HUES64 (cell line): ENCODE data around the gene SLC44A3. TPM values are rescaled to one million over a fixed set of nuclear protein-coding genes. Genes with fewer than 3 reads are reported as not detected.
A peak's percentile ranks its signal among the peaks of the same experiment; 100 is the strongest.

Experiments used
- H3K27ac ChIP-seq: 2 replicates; pipeline ENCODE4 v1.7.0; 2013; ENCODE audit warnings: low read depth, low read length, inconsistent platforms
- H3K27me3 ChIP-seq: 2 replicates; pipeline ENCODE4 v1.6.1; 2013; ENCODE audit warnings: mild to moderate bottlenecking, low read length; ENCODE audit not compliant: insufficient read depth
- H3K36me3 ChIP-seq: 2 replicates; pipeline ENCODE4 v1.6.1; 2013; ENCODE audit warnings: mild to moderate bottlenecking, low read length; ENCODE audit not compliant: insufficient read depth
- H3K4me1 ChIP-seq: 2 replicates; pipeline ENCODE4 v1.6.1; 2013; ENCODE audit warnings: mild to moderate bottlenecking, low read length, moderate library complexity; ENCODE audit not compliant: insufficient read depth
- H3K4me3 ChIP-seq: 2 replicates; pipeline ENCODE4 v1.5.1; 2013; ENCODE audit warnings: mild to moderate bottlenecking, low read length, moderate library complexity
- H3K9ac ChIP-seq: 2 replicates; pipeline ENCODE4 v1.6.1; 2013; ENCODE audit warnings: mild to moderate bottlenecking, low read depth, low read length
- H3K9me3 ChIP-seq: 2 replicates; pipeline ENCODE4 v1.6.1; 2013; ENCODE audit warnings: low read depth, low read length; ENCODE audit not compliant: insufficient read depth
- WGBS: fragments of 150-250, 120-280 bp; methylation state at CpG from one replicate; pipeline ENCODE4 v1.1.7; 2013; ENCODE audit warnings: missing lambda C conversion rate; 5-methylcytosine and 5-hydroxymethylcytosine counted together
- polyA plus RNA-seq, 2 experiments: library from polyadenylated mRNA; stranded (reverse); fragments of 50-300 nt; gene quantifications; one replicate each; pipeline ENCODE4 v1.2.3, GENCODE V29; 2013

SLC44A3 gene, protein sequence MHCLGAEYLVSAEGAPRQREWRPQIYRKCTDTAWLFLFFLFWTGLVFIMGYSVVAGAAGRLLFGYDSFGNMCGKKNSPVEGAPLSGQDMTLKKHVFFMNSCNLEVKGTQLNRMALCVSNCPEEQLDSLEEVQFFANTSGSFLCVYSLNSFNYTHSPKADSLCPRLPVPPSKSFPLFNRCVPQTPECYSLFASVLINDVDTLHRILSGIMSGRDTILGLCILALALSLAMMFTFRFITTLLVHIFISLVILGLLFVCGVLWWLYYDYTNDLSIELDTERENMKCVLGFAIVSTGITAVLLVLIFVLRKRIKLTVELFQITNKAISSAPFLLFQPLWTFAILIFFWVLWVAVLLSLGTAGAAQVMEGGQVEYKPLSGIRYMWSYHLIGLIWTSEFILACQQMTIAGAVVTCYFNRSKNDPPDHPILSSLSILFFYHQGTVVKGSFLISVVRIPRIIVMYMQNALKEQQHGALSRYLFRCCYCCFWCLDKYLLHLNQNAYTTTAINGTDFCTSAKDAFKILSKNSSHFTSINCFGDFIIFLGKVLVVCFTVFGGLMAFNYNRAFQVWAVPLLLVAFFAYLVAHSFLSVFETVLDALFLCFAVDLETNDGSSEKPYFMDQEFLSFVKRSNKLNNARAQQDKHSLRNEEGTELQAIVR
- polyA plus RNA-seq (2013, experiment 1 of 2) = 1.0 TPM
- polyA plus RNA-seq (2013, experiment 2 of 2) = 2.0 TPM

DNA sequence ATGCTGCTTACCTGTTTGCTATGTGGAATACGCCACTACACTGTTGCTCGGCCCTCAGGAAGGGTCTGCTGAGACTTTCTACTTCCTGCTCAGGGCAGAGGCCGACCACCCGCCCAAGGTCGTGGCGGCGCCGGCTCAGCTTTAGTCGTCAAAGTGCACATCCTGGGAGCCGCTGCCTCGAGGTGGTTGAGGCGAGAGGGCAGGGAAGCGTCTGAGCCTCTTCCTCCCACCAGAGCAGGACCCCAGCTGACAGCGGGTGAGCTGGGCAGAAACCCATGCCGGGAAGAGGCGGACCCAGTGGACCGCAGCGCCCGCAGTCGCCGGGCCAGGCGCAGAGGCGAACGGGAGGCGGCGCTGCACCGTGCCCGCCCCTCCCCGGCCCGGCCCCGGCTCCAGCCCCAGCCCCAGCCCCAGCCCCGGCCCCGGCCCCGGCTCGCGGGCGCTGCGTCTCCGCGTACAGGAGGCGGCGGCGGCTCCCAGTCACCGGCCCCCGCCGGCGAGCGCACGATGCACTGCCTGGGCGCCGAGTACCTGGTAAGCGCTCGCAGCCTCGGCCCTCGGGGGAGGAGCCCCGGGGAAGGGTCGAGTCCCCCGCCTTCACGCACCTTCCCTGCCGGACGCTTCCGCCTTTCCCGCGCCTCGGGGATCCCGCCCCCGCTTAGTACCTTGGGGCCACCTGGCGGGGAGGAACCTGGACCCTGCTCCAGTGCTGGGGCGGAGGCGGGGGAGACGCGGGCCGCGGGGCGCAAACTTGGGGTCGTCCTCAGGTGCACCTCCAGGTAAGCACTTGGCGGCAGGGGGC is at the start of gene SLC44A3:
TSS of gene SLC44A3 (plus strand) at position 413 of the 802 bp plus-strand sequence. CDS start at position 508, 95 bp downstream.
- under 1% methylated on average over 76 of the region's 77 CpGs for WGBS
- peaks cover 16% of the 10 kb centered on the region for H3K27me3 ChIP-seq
- H3K4me3 ChIP-seq = peak within 1 kb of the TSS; percentile 70
- H3K36me3 ChIP-seq = no peaks in the 10 kb centered on the region
- H3K4me1 ChIP-seq = peaks cover 9% of the 10 kb centered on the region
- H3K27ac ChIP-seq = no peak within 1 kb of the TSS; the same call in 1 of the 2 replicates
- H3K9me3 ChIP-seq = peaks cover 5% of the 10 kb centered on the region; the same call in 1 of the 2 replicates
- H3K9ac ChIP-seq = peak within 1 kb of the TSS; percentile 79

DNA sequence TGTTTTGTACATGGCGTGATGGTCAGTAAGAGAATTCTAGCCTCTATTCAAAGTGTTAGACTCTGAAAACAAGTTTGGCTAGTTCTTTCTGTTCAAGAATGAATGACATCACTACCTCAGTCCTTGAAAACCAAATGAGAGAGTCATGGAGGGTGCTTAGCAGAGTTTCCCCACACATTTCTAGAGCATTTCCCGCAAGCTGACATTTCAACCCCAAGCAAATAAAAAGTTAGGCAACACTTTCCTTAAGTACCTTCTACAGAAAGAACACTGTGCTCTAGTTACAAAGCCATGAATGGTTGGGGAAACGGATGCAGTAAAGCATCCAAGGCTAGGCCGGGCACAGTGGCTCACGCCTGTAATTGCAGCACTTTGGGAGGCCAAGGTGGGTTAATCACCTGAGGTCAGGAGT is 47.9 kb upstream of the SLC44A3 start:
- Histone ChIP-seq H3K27me3 (no peaks in the 10 kb centered on the region), H3K9ac (no peak overlapping the region), H3K4me3 (no peak overlapping the region), H3K27ac (no peak overlapping the region), H3K9me3 (no peaks in the 10 kb centered on the region), H3K36me3 (no peaks in the 10 kb centered on the region), H3K4me1 (peaks cover 6% of the 10 kb centered on the region; the same call in 1 of the 2 replicates)
- WGBS = 94% methylated on average over 5 of the region's 5 CpGs

DNA sequence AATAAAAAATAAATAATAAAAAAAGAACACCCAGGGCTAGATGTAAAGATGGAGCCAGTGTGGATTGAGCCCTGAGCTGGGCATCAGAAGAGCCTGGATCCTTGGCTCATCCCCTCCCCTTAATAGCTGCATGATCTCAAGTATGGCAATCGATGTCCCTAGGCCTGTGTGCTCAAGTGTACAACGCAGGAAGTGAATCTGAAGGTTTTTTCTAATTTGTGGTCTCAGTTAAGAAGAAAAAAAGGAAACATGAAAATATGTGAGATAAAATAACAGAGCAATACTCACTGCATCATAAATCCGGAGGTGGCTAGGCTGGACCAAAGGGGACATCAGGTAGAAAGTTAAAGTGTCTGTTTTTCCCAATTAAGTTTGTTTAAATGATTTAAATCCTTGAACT is 47.3 kb upstream of the SLC44A3 start:
- no peaks in the 10 kb centered on the region for H3K27me3 ChIP-seq
- no peak overlapping the region for H3K27ac ChIP-seq
- peaks cover 6% of the 10 kb centered on the region; the same call in 1 of the 2 replicates for H3K4me1 ChIP-seq
- no peak overlapping the region for H3K9ac ChIP-seq
- H3K36me3 ChIP-seq = no peaks in the 10 kb centered on the region
- 96% methylated on average over 3 of the region's 3 CpGs for WGBS
- H3K4me3 ChIP-seq = no peak overlapping the region
- H3K9me3 ChIP-seq = no peaks in the 10 kb centered on the region

DNA sequence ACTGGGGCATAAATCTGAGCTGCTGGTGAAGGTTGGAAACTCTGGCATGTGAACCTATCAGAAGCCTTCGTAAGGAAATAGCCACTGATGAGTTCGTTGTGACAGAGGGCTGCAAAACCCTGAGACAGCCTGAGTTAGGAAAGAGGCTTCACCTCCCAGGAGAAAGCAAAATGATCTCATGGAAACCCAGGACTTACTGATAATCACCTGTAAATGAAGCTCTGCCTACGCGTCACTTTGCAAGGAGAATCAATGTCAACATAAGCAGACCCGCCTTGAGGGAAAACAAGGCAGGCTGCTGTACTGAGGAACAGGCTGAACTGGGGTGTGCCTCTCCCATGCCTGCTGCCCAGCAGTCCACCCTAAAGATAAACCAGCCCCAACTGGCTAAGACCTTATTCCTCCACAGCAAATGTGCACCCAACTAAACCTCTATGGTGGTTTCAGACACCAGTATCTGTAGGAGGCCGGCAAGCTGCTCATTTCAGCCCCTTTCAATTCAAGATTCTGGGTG is 46.8 kb upstream of the SLC44A3 start:
- no peak overlapping the region for H3K9ac ChIP-seq
- 87% methylated on average over 6 of the region's 6 CpGs for WGBS
- H3K36me3 ChIP-seq = no peaks in the 10 kb centered on the region
- peaks cover 6% of the 10 kb centered on the region; the same call in 1 of the 2 replicates for H3K4me1 ChIP-seq
- H3K4me3 ChIP-seq = no peak overlapping the region
- no peak overlapping the region for H3K27ac ChIP-seq
- H3K27me3 ChIP-seq = no peaks in the 10 kb centered on the region
- H3K9me3 ChIP-seq = no peaks in the 10 kb centered on the region

DNA sequence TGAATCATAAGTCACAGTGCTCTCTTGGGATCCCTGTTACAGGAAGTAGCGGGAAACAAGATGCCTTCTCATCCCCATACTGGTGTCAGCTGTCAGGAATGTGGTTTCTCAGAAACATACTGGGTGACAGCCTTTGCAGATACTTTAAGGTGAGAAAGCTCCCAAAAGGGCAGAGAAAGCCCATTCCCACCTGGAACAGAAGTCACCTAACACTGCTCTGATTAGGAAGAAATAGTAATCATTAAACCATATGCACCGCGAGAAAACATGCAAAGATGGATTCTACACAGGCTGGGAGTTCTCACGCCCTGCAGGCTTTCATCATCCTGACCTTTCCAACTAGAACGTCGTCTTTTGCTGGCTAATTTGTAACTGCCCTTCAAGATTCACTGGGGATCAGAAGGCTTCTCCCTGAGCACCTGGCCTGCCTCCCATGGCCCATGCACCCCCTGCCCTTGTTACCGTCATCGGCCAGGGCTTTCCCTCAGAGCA is 46.2 kb upstream of the SLC44A3 start:
- H3K36me3 ChIP-seq = no peaks in the 10 kb centered on the region
- WGBS = 90% methylated on average over 8 of the region's 8 CpGs
- H3K4me1 ChIP-seq = peaks cover 6% of the 10 kb centered on the region; the same call in 1 of the 2 replicates
- H3K9ac ChIP-seq = no peak overlapping the region
- no peaks in the 10 kb centered on the region for H3K27me3 ChIP-seq
- H3K4me3 ChIP-seq = no peak overlapping the region
- no peaks in the 10 kb centered on the region for H3K9me3 ChIP-seq
- H3K27ac ChIP-seq = no peak overlapping the region

DNA sequence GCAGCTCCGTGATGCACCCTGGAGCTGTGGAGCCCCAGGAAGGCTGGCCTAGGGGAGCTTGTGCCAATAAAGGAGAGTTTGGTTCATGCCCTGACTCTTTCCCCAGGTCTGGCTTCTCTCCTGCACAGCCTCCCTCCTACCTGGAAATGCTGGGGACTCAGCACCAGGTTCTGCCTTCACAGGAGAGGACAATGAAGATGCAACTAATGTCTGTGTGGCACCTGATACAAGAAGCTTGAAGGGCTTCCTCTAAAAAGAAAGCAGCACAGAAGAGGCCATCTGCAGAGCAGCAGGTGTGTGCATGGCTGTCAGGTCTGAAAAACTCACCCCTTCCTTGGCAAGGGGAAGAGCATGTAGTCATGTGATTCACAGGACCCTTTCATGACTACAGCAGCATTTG is 43.7 kb upstream of the SLC44A3 start:
- WGBS = 85% methylated on average over 1 of the region's 1 CpG
- H3K4me1 ChIP-seq = peaks cover 6% of the 10 kb centered on the region; the same call in 1 of the 2 replicates
- no peaks in the 10 kb centered on the region for H3K9me3 ChIP-seq

DNA sequence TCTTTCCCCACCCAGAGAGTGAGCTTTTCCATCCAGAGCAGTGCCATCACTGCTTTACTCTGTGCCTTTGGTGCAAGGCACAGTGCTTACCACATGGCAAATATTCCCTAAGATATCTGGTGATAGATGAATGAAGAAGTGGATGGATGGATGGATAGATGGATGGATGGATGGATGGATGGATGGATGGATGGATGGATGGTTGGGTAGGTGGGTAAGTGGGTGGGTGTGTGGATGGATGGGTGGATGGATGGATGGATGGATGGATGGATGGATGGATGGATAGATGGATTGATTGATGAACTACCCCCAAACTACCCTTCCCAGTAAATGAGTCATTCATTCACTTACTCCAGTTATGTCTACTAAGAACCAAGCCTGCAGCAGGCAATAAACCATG is 42.9 kb upstream of the SLC44A3 start:
- H3K4me1 ChIP-seq = peaks cover 6% of the 10 kb centered on the region; the same call in 1 of the 2 replicates
- no peak overlapping the region for H3K27ac ChIP-seq
- H3K9me3 ChIP-seq = no peaks in the 10 kb centered on the region
- no peak overlapping the region for H3K4me3 ChIP-seq
- no peaks in the 10 kb centered on the region for H3K36me3 ChIP-seq
- no peaks in the 10 kb centered on the region for H3K27me3 ChIP-seq
- H3K9ac ChIP-seq = no peak overlapping the region

More for the DNA sequence above, 43.7 kb upstream of the SLC44A3 start:
- Histone ChIP-seq H3K27me3 (no peaks in the 10 kb centered on the region), H3K27ac (no peak overlapping the region), H3K9ac (no peak overlapping the region), H3K36me3 (no peaks in the 10 kb centered on the region), H3K4me3 (no peak overlapping the region)

DNA sequence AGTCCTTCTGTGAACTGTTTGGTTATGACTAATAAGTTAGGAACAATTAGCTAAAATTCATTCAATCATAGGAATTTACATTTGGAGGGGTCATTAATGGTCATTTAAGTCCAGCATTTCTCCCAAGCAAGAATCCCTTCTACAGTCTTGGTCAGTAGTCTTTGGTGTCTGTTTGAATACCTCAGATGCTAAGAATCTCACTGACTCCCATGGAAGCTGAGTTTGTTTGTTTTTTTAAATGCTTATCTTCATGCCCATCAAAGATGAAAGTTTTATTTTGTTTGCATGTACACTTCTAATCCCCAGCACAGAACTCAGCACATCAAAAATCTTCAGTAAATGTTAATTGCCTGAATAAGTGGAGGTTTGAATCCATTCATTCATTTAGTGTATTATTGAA is 41.3 kb upstream of the SLC44A3 start:
- Histone ChIP-seq H3K9ac (no peak overlapping the region), H3K27me3 (no peaks in the 10 kb centered on the region), H3K9me3 (no peaks in the 10 kb centered on the region), H3K4me1 (peaks cover 2% of the 10 kb centered on the region; the same call in 1 of the 2 replicates), H3K27ac (no peak overlapping the region), H3K36me3 (no peaks in the 10 kb centered on the region), H3K4me3 (no peak overlapping the region)

DNA sequence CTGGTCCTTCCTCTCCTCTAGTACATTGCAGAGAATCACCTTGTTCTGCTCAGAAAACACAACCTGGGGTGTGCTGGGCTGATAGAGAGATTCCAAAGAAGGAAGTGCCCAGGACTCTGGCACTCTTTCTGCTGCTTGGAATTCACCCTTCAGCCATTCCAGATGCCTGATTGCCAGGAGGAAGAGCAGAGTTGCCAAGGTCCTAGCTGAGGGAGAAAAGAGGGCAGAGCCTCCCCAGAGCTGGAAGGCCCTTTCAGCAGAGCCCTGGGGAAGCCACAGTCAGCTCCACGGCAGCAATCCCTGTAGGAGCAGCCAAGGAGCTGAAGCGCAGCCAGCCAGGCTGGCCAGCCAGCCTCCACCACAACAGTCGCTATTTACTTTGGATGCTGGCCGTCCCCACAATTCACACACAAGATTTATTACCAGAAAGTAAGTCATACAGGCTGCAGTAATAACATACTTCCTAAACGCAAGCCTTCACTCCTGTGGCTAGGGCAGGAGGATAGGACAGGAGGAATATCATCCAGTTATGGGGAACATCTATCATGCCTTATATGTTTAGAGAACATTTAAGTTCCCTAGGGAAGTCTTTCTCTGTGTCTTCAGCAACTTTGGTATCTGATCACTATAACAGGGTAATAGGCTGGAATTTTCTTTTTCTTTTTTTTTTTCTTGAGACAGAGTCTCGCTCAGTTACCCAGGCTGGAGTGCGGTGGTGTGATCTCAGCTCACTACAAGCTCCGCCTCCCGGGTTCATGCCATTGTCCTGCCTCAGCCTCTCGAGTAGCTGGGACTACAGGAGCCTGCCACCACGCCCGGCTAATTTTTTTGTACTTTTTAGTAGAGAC is 36.6 kb upstream of the SLC44A3 start:
- no peaks in the 10 kb centered on the region for H3K9me3 ChIP-seq
- H3K9ac ChIP-seq = no peak overlapping the region
- WGBS = 92% methylated on average over 12 of the region's 12 CpGs
- no peak overlapping the region for H3K27ac ChIP-seq
- no peaks in the 10 kb centered on the region for H3K27me3 ChIP-seq
- H3K36me3 ChIP-seq = no peaks in the 10 kb centered on the region
- no peak overlapping the region for H3K4me3 ChIP-seq
- H3K4me1 ChIP-seq = no peaks in the 10 kb centered on the region

DNA sequence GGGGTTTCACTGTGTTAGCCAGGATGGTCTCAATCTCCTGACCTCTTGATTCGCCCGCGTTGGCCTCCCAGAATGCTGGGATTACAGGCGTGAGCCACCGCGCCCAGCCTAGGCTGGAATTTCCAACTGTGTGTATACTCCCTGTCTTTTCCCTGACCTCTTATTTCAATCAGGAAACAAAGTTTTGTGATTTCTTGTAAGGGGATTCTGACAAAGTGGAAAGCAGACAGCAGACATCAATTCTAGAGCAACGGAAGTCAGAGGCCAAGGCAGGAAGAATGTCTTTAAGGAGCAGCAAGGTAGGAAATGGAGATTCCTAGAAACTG is 36.0 kb upstream of the SLC44A3 start:
- Histone ChIP-seq H3K4me1 (no peaks in the 10 kb centered on the region), H3K9ac (no peak overlapping the region), H3K9me3 (no peaks in the 10 kb centered on the region), H3K27me3 (no peaks in the 10 kb centered on the region), H3K4me3 (no peak overlapping the region), H3K27ac (no peak overlapping the region), H3K36me3 (no peaks in the 10 kb centered on the region)
- WGBS = 97% methylated on average over 7 of the region's 7 CpGs
